Erythroblast (primary cell): ENCODE results near the gene SVOPL.

Source experiments
- GATA1 ChIP-seq: IDR thresholded peaks from 2 replicates; pipeline ENCODE4 v1.6.1; 2011; ENCODE audit warnings: low read depth, mild to moderate bottlenecking, control low read depth, low read length, moderate library complexity
- POLR2A ChIP-seq: IDR thresholded peaks from 2 replicates; pipeline ENCODE4 v1.6.1; 2011; ENCODE audit warnings: mild to moderate bottlenecking, low read length

DNA sequence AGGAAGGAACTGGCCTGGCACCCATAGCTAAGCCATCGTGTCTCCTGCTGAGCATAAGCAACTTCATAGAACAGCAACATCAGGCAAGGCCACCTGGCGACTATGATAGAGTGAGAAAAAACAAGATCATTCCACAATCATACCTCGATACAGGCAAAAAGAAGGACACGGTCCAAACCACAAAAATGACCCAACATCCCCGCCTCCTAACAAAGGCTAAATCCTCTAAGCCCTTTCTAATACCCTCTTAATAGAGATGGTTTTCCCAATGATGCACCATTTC lies 40.2 kb upstream of the SVOPL start:
- no peak for TF ChIP-seq POLR2A
- TF ChIP-seq GATA1: no peak
